ENCODE measurements around the gene CDKN2AIPNL. TPM values are rescaled to one million over a fixed set of nuclear protein-coding genes. Genes with fewer than 3 reads are reported as not detected.
A peak's percentile ranks its signal among the peaks of the same experiment; 100 is the strongest.
"Not testable (repeated sequence)": the region's sequence is repeated elsewhere in the genome, so short reads cannot be mapped to it uniquely, and the experiment has no call there.

CDKN2AIPNL gene
- total RNA-seq, 1 donor from 2014 or later, result 15.2 TPM

GRCh38 chr5:134374232-134374631, 37.4 kb downstream of the CDKN2AIPNL start:
- no peak overlapping the region for H3K27ac Mint-ChIP-seq (ENCODE audit: unreplicated experiment)
- peaks cover 8% of the 10 kb centered on the region for H3K36me3 Mint-ChIP-seq (ENCODE audit: low read depth)
- no peaks in the 10 kb centered on the region for H3K27me3 Mint-ChIP-seq (ENCODE audit: low read depth)
- peak; percentile 22 for TF ChIP-seq CTCF (IDR thresholded peaks at IDR 0.05)
- H3K9me3 Mint-ChIP-seq (ENCODE audit: low read depth), result no peaks in the 10 kb centered on the region
- DNase-seq (ENCODE audit: low spot score), result no peak
- H3K4me1 Mint-ChIP-seq (ENCODE audit: low read depth), result peaks cover 33% of the 10 kb centered on the region
- no peak overlapping the region for H3K4me3 Mint-ChIP-seq (ENCODE audit: unreplicated experiment)

- H3K4me3 Mint-ChIP-seq (ENCODE audit: unreplicated experiment), result peak overlapping the region; percentile 49
- H3K36me3 Mint-ChIP-seq (ENCODE audit: low read depth); DNase-seq (ENCODE audit: low spot score); H3K27me3 Mint-ChIP-seq (ENCODE audit: low read depth); H3K9me3 Mint-ChIP-seq (ENCODE audit: low read depth): not testable (repeated sequence)
- H3K4me1 Mint-ChIP-seq (ENCODE audit: low read depth), result peaks cover 33% of the 10 kb centered on the region
- peak overlapping the region; percentile 45 for H3K27ac Mint-ChIP-seq (ENCODE audit: unreplicated experiment)
Measured at GRCh38 chr5:134373633-134374032, 38.0 kb downstream of the CDKN2AIPNL start.

GRCh38 chr5:134371834-134372340, 39.8 kb downstream of the CDKN2AIPNL start:
- H3K9me3 Mint-ChIP-seq (ENCODE audit: low read depth), result no peaks in the 10 kb centered on the region
- H3K27ac Mint-ChIP-seq (ENCODE audit: unreplicated experiment), result peak overlapping the region; percentile 99
- H3K36me3 Mint-ChIP-seq (ENCODE audit: low read depth), result peaks cover 2% of the 10 kb centered on the region
- H3K4me3 Mint-ChIP-seq (ENCODE audit: unreplicated experiment), result peak overlapping the region; percentile 99
- TF ChIP-seq CTCF (IDR thresholded peaks at IDR 0.05), result peak; percentile 33
- peak; percentile 87 for DNase-seq (ENCODE audit: low spot score)
- no peaks in the 10 kb centered on the region for H3K27me3 Mint-ChIP-seq (ENCODE audit: low read depth)
- peaks cover 42% of the 10 kb centered on the region for H3K4me1 Mint-ChIP-seq (ENCODE audit: low read depth)

- Mint-ChIP-seq H3K36me3 (ENCODE audit: low read depth) (peaks cover 2% of the 10 kb centered on the region), H3K4me3 (ENCODE audit: unreplicated experiment) (peak within 1 kb of the TSS; percentile 99)
Measured at GRCh38 chr5:134370871-134371833, 40.5 kb downstream of the CDKN2AIPNL start, which contains the start of gene UBE2B. TSS of gene UBE2B (plus strand) at chr5:134371569. CDS start at chr5:134371596, 27 bp downstream.

GRCh38 chr5:134370311-134370870, 41.3 kb downstream of the CDKN2AIPNL start:
- Mint-ChIP-seq H3K4me3 (ENCODE audit: unreplicated experiment) (peak overlapping the region; percentile 99), H3K36me3 (ENCODE audit: low read depth) (peaks cover 2% of the 10 kb centered on the region), H3K27me3 (ENCODE audit: low read depth) (no peaks in the 10 kb centered on the region), H3K4me1 (ENCODE audit: low read depth) (peaks cover 54% of the 10 kb centered on the region), H3K9me3 (ENCODE audit: low read depth) (no peaks in the 10 kb centered on the region), H3K27ac (ENCODE audit: unreplicated experiment) (peak overlapping the region; percentile 99)
- no peak for TF ChIP-seq CTCF (IDR thresholded peaks at IDR 0.05)
- DNase-seq (ENCODE audit: low spot score), result no peak

More at GRCh38 chr5:134370871-134371833, 40.5 kb downstream of the CDKN2AIPNL start, which contains the start of gene UBE2B:
- TF ChIP-seq CTCF (IDR thresholded peaks at IDR 0.05), result no peak
- Mint-ChIP-seq H3K27me3 (ENCODE audit: low read depth) (no peaks in the 10 kb centered on the region), H3K4me1 (ENCODE audit: low read depth) (peaks cover 49% of the 10 kb centered on the region), H3K9me3 (ENCODE audit: low read depth) (no peaks in the 10 kb centered on the region), H3K27ac (ENCODE audit: unreplicated experiment) (peak within 1 kb of the TSS; percentile 99)
- peak; percentile 98 for DNase-seq (ENCODE audit: low spot score)
